ENCODE results near the gene CAMSAP1.

DNA sequence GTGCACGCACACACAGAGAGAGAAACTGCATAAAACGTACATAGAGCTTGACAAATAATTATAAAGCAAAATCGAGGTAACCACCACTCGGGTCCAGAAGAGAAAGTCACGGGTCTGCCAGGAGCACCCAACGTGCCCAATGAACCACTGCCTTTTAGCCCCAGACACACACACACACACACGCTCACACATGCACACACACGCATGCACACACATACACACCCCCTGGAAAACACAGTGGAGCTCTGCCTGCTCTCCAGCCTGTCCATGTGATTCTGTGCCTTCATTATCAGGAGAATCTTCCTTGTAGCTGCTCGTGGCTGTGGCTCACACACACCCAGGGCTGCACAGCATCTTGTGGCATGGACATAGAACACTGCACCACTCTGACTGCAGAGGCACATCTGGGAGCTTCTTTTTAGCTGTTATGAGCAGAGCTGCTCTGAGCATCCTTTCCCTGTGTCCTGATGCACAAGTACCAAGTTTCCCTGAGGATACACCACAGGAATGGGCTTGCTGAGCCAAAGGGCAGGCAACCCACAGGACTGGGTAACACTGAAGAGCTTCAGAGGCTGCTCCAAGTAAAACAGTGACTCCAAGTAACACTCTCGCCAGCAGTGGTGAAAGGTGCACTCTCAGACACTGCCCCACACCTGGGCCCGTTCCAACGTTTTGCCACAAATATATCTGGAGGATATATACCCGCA is 58.9 kb downstream of the CAMSAP1 start:
- TF ChIP-seq RARB (CRISPR knock-in tag; IDR thresholded peaks at IDR 0.05) (no peak), ZFP3 (CRISPR knock-in tag; IDR thresholded peaks at IDR 0.05) (no peak), ZNF8 (CRISPR knock-in tag; IDR thresholded peaks at IDR 0.05) (no peak), CSDC2 (CRISPR knock-in tag; IDR thresholded peaks at IDR 0.05) (no peak), GLIS3 (CRISPR knock-in tag; IDR thresholded peaks at IDR 0.05) (no peak), TOX (CRISPR knock-in tag; IDR thresholded peaks at IDR 0.05; ENCODE audit: borderline replicate concordance) (no peak), ISL1 (CRISPR knock-in tag; IDR thresholded peaks at IDR 0.05) (no peak)
- TF ChIP-seq, protein P1, sequence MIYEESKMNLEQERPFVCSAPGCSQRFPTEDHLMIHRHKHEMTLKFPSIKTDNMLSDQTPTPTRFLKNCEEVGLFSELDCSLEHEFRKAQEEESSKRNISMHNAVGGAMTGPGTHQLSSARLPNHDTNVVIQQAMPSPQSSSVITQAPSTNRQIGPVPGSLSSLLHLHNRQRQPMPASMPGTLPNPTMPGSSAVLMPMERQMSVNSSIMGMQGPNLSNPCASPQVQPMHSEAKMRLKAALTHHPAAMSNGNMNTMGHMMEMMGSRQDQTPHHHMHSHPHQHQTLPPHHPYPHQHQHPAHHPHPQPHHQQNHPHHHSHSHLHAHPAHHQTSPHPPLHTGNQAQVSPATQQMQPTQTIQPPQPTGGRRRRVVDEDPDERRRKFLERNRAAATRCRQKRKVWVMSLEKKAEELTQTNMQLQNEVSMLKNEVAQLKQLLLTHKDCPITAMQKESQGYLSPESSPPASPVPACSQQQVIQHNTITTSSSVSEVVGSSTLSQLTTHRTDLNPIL (CRISPR knock-in tag; IDR thresholded peaks at IDR 0.05; ENCODE audit: low read depth): no peak
- TF ChIP-seq, protein P2, sequence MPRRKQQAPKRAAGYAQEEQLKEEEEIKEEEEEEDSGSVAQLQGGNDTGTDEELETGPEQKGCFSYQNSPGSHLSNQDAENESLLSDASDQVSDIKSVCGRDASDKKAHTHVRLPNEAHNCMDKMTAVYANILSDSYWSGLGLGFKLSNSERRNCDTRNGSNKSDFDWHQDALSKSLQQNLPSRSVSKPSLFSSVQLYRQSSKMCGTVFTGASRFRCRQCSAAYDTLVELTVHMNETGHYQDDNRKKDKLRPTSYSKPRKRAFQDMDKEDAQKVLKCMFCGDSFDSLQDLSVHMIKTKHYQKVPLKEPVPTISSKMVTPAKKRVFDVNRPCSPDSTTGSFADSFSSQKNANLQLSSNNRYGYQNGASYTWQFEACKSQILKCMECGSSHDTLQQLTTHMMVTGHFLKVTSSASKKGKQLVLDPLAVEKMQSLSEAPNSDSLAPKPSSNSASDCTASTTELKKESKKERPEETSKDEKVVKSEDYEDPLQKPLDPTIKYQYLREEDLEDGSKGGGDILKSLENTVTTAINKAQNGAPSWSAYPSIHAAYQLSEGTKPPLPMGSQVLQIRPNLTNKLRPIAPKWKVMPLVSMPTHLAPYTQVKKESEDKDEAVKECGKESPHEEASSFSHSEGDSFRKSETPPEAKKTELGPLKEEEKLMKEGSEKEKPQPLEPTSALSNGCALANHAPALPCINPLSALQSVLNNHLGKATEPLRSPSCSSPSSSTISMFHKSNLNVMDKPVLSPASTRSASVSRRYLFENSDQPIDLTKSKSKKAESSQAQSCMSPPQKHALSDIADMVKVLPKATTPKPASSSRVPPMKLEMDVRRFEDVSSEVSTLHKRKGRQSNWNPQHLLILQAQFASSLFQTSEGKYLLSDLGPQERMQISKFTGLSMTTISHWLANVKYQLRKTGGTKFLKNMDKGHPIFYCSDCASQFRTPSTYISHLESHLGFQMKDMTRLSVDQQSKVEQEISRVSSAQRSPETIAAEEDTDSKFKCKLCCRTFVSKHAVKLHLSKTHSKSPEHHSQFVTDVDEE (CRISPR knock-in tag; IDR thresholded peaks at IDR 0.05): no peak
- TF ChIP-seq, protein P3, sequence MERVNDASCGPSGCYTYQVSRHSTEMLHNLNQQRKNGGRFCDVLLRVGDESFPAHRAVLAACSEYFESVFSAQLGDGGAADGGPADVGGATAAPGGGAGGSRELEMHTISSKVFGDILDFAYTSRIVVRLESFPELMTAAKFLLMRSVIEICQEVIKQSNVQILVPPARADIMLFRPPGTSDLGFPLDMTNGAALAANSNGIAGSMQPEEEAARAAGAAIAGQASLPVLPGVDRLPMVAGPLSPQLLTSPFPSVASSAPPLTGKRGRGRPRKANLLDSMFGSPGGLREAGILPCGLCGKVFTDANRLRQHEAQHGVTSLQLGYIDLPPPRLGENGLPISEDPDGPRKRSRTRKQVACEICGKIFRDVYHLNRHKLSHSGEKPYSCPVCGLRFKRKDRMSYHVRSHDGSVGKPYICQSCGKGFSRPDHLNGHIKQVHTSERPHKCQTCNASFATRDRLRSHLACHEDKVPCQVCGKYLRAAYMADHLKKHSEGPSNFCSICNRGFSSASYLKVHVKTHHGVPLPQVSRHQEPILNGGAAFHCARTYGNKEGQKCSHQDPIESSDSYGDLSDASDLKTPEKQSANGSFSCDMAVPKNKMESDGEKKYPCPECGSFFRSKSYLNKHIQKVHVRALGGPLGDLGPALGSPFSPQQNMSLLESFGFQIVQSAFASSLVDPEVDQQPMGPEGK (CRISPR knock-in tag; IDR thresholded peaks at IDR 0.05; ENCODE audit: borderline replicate concordance): no peak

Measured in SK-N-SH treated with all-trans-retinoic acid at 6 μM for 48 hours (cell line).